Globus pallidus (tissue), 1 donor: ENCODE results near the gene ZG16B.
A peak's percentile ranks its signal among the peaks of the same experiment; 100 is the strongest.

Experiments
- DNase-seq: peaks from one replicate; pipeline ENCODE4 v3.0.0-alpha.2; 2015; ENCODE audit warnings: low spot score

Gene ZG16B

DNA sequence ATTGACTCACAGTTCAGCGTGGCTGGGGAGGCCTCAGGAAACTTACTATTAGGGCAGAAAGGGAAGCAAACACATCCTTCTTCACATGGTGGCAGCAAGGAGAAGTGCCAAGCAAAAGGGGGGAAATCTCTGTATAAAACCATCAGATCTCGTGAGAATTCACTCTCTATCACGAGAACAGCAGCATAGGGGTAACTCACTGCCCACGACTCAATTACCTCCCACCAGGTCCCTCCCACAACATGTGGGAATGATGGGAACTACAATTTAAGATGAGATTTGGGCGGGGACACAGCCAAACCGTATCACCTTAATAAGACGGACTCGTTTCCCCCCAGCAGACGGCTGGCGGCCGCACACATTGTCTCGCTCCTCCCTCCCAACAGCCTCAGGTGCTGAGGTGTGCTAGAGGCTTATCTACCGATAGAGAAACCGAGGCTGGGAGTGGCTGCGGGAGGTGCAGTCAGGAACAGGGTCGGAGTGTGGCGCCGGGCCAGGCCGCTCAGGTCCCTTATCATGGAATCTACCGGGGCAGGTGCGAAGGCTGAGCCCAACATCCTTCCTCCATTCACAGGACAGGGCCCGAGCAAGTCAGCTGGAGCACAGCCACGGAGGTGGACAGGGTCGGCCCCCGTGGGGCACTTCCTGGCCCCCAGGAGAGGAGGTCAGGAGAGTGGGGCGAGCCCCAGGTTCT is 4.9 kb upstream of the ZG16B start:
- no peak for DNase-seq

DNA sequence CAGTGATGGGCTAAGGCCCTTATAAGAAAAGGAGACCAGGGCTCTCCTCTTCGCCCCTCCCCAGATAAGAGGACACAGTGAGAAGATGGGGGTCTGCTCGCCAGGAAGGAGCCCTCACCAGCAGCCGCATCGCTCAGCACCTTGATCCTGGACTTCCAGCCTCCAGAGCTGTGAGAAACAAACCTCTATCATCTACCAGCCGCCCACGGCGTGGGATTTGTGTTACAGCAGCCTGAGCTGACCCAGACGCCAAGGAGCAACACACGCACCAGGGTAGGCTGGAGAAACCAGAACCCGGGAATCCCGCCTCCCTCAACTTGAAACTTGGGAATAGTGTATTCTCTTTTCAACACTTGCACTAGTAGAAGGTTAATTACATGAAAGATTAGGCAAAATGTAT is 4.2 kb upstream of the ZG16B start:
- no peak for DNase-seq

- no peak for DNase-seq
These were observed 3.3 kb upstream of the ZG16B start for GRCh38 chr16:2826591-2827373.

- no peak for DNase-seq
These were observed 2.7 kb upstream of the ZG16B start for GRCh38 chr16:2827374-2827791.

DNA sequence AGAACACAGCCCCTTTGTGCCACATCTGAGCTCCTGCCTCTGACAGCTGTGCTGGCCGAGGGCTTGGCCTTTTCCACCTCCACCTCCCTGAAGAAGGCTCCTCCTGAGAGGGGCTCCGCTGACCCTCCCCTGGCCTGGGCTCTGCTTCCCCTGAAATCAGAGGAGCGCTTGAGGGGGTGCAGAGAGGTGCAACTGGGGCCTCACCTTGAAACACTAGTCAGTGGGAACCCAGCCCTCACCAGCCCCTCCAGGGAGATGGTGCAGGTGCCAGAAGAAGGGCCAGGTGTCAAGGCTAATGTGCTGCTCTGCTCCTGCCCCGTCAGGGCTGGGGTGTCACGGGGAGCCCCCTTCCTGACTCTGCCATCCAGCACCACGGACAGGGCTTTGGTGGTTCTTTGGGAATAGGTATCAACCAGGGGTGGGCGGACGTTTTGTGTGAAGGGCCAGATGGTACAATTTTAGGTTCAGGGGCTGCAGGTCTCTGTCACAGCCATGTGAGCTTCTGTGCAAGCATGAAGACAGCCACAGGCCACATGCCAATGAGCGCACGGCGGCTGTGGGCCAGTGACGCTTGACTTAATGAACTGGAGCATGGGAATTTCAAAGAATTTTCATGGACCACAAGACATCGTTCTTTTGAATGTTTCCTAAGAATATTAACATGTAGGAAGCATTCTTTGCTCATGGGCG is 2.1 kb upstream of the ZG16B start:
- DNase-seq, result no peak

DNA sequence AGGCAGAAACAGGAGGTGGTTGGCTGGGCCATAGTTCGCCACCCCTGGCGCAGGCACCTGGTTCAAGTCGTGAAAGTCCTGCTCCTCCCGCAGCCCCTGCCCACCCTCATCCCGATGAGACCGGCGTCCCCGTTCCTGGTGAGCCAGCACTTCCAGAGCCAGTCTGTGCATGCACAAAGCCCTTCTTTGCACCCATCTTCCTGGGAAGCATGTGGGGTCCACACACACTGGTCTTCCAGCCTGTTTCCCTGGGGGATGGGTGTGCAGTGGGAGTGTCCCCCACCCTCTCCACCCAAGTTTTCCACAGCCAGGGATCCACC is 1.6 kb upstream of the ZG16B start:
- no peak for DNase-seq

DNA sequence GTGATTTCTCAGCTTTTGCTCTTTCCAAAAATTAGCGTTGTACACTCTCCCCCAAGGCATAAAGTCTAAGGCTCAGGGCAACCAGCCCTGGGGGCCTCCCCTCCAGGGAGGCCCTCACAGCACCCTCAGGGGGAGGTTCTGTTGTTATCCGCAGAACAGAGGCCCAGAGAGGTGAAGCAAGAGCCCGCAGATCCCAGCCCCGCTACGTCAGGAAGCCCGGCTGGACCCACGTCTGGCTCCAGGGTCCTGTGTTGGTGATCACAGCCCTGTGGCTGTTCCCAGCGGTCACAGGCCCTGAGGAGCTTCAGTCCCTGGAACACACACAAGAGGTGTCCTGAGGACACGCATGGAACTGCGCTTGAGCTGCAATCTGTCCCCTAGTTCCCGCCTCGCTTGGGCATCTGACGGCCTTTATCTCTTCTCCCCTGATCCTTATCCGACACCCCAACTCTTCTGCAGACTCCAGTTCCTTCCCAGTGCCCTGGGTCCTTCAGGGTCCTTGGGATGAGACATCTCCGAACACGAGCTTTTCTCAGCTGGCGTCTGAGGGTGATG is 1.1 kb upstream of the ZG16B start:
- DNase-seq, result no peak

GRCh38 chr16:2830355-2830695 is 222 bp downstream of the ZG16B start:
- no peak for DNase-seq

DNA sequence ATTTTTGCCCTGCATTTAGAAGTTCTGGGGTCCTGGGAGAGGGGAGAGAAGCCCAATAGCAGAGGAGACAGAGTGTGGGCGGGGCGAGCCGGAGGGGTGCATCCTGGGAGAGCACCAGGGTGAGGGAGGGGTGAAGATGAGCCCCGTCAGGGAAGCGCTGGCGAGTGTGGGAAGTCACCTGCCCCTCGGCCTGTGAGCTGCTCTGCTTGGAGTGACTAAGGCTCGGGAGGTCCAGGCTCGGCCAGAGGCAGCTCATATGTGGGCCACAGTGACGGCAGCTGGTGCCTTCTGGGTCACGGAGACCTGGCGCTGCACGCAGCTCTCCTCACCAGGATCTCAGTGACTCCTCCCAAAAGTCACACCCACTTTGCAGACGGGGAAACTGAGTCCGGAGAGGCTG is 1.1 kb downstream of the ZG16B start:
- no peak for DNase-seq

DNA sequence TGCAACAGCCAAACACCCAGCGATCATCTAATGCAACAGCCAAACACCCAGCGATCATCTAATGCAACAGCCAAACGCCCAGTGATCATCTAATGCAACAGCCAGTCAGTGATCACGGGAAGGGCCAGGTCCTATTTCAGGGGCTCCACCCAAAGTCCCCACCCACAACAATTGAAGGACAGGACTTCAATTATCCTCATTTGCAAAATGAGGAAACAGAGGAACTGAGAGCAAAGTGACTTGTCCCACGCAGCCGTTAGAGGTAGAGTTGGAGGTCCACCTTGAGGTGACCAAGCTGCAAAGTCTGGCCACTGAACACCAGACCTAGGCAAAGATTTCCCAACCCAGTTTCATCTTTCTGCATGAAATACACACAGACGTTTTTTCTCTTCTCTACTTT is 3.7 kb downstream of the ZG16B start:
- DNase-seq, result no peak

- no peak for DNase-seq
These were observed 4.9 kb downstream of the ZG16B start for GRCh38 chr16:2834968-2835367.

- no peak for DNase-seq
These were observed 5.8 kb downstream of the ZG16B start for GRCh38 chr16:2835638-2836493.

GRCh38 chr16:2836646-2837508 is 6.8 kb downstream of the ZG16B start:
- no peak for DNase-seq

DNA sequence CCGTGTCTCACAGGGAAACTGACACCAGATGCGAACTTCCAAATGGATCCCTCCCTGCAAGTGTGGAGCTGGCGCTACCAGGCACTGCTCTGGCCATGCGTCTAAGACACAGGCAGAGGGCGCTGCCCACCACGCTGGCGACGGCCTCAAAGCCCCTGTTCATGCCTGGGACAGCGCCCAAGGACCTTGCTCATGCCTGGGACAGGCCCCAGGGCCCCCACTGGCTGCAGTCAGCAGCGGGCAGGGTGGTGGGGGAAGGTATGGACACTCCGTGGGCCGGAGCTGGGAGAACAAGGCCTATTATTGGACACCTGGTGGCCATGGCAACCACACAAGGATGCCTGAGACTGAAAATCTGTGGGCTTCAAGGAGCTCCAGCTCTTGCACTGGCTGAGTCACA is 8.8 kb downstream of the ZG16B start:
- DNase-seq, result peak; percentile 65

- no peak for DNase-seq
These were observed 9.7 kb downstream of the ZG16B start for GRCh38 chr16:2839650-2840450.

DNA sequence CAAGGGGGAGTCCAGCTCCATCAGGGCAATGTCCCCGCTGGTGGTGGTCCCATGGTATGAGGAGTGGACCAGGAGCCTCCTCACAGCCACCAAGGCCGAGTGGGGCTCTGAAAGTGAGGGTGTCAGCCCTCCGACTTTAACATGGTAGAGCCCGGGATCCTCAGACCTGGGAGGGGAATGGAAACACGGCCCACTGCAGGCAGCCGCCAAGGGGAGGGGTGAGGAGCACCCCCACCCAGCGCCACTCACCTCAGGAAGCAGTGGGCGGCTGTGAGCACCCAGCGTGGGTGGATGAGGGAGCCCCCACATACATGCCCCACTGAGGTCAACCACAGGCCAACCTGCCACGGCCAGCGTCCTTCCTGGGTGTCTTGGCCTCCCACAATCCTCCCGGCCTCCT is 10.8 kb downstream of the ZG16B start:
- no peak for DNase-seq

DNA sequence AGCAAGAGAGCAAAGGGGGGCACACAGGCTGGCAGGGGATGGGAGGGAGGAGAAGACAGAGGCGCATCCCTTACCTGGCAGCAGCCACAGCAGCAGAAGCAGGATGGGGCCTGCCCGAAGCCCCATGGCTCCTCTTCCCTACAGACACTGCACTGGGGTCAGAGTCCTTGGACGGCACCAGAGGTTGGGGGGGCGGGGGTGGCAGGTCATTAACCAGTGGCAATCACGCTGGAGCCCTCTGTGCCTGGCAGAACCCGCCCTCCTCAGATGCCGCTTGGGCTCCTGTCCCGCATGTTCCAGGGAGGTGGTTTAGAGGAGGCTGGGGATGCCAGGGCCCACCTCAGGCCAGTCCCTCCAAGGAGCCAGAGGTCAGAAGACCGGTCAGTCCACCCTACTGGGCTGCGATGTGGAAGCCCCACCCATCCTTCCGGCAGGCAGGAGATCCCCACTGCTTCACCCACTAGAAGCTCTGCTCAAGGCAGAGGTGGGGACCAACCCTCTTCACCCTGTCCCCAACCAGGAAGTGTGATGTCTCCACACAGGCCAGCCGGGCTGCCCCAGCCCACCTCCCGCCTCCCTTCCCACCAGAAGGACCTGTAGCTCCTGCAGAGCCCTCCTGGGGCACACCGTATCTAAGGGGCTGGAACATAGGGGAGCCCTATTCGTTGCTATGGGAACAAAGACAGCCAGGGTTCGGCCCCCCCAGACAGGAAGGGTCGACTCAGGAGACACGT is 11.7 kb downstream of the ZG16B start:
- DNase-seq, result no peak

DNA sequence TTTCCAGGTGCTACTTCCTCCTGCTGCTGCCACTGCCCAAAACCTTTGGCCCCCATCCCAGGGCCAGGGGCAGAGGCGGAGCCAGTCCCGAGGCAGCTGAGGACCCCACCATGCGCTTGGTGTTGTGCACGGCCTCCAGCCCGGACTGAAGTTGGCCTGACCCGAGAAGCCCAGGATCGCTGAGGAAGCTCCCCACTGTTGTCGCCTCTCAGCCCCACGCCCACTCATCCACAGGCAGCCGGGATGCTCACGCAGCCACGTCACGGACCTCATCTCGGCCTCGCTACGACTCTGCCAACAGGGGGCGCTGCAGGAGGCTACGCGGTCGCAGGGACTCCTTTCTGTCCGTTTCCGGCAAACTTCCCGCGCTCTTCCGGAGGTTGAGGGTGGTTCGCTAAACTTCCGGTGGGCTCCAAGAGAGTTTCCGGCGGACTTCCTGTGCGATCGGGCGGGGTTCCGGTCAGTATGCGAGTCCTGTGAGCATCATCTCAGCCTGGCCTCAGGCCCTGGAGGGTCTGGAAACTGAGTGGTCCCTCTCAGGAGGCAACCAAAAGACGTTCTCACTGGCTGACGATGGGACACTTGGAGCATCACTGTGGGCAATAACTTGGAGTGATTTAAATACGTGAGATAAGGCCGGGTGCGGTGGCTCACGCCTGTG is 12.4 kb downstream of the ZG16B start:
- DNase-seq, result peak; percentile 14

- no peak for DNase-seq
These were observed 13.4 kb downstream of the ZG16B start for GRCh38 chr16:2843526-2843925.
